ENCODE data around the gene MORN4.

Gene MORN4

GRCh38 chr10:97597778-97598177, 35.5 kb downstream of the MORN4 start:
- no peak overlapping the region for H3K27ac Mint-ChIP-seq
- no peak for DNase-seq (ENCODE audit: low spot score in 2 of 2)

GRCh38 chr10:97596101-97597082, 36.9 kb downstream of the MORN4 start:
- Mint-ChIP-seq H3K9me3 (no peaks in the 10 kb centered on the region), H3K36me3 (no peaks in the 10 kb centered on the region), H3K27me3 (no peaks in the 10 kb centered on the region), H3K4me3 (no peak overlapping the region), H3K27ac (no peak overlapping the region), H3K4me1 (no peaks in the 10 kb centered on the region)
- DNase-seq (ENCODE audit: low spot score in 2 of 2) (no peak), ATAC-seq (ENCODE audit: low read depth) (no peak)

More at GRCh38 chr10:97597778-97598177, 35.5 kb downstream of the MORN4 start:
- H3K4me1 Mint-ChIP-seq = no peaks in the 10 kb centered on the region
- no peaks in the 10 kb centered on the region for H3K27me3 Mint-ChIP-seq
- H3K4me3 Mint-ChIP-seq = no peak overlapping the region
- H3K36me3 Mint-ChIP-seq = no peaks in the 10 kb centered on the region
- no peaks in the 10 kb centered on the region for H3K9me3 Mint-ChIP-seq
- ATAC-seq (ENCODE audit: low read depth) = no peak

- no peaks in the 10 kb centered on the region for H3K27me3 Mint-ChIP-seq
- H3K27ac Mint-ChIP-seq = no peak overlapping the region
- H3K9me3 Mint-ChIP-seq = no peaks in the 10 kb centered on the region
- H3K36me3 Mint-ChIP-seq = no peaks in the 10 kb centered on the region
- no peaks in the 10 kb centered on the region for H3K4me1 Mint-ChIP-seq
- H3K4me3 Mint-ChIP-seq = no peak overlapping the region
- no peak for ATAC-seq (ENCODE audit: low read depth)
- no peak for DNase-seq (ENCODE audit: low spot score in 2 of 2)
Measured at GRCh38 chr10:97593421-97593820, 39.9 kb downstream of the MORN4 start.

- Mint-ChIP-seq H3K4me3 (no peak overlapping the region), H3K27me3 (no peaks in the 10 kb centered on the region), H3K27ac (no peak overlapping the region), H3K4me1 (no peaks in the 10 kb centered on the region), H3K36me3 (no peaks in the 10 kb centered on the region), H3K9me3 (no peaks in the 10 kb centered on the region)
- DNase-seq (ENCODE audit: low spot score in 2 of 2) (no peak), ATAC-seq (ENCODE audit: low read depth) (no peak)
Measured at GRCh38 chr10:97590748-97591495, 42.4 kb downstream of the MORN4 start.

GRCh38 chr10:97590082-97590747, 43.1 kb downstream of the MORN4 start:
- H3K4me1 Mint-ChIP-seq = no peaks in the 10 kb centered on the region
- no peaks in the 10 kb centered on the region for H3K9me3 Mint-ChIP-seq
- no peaks in the 10 kb centered on the region for H3K27me3 Mint-ChIP-seq
- H3K27ac Mint-ChIP-seq = no peak overlapping the region
- DNase-seq (ENCODE audit: low spot score in 2 of 2) = no peak
- ATAC-seq (ENCODE audit: low read depth) = no peak
- H3K36me3 Mint-ChIP-seq = no peaks in the 10 kb centered on the region
- H3K4me3 Mint-ChIP-seq = no peak overlapping the region

- no peak for ATAC-seq (ENCODE audit: low read depth)
- Mint-ChIP-seq H3K4me1 (no peaks in the 10 kb centered on the region), H3K9me3 (no peaks in the 10 kb centered on the region), H3K27me3 (no peaks in the 10 kb centered on the region), H3K27ac (no peak within 1 kb of the TSS), H3K36me3 (no peaks in the 10 kb centered on the region), H3K4me3 (no peak within 1 kb of the TSS)
- DNase-seq (ENCODE audit: low spot score in 2 of 2) = no peak
Measured at GRCh38 chr10:97589479-97589878, 43.8 kb downstream of the MORN4 start, which contains the start of gene C10orf62. Gene C10orf62 (plus strand): TSS chr10:97589721. CDS start chr10:97589898, 177 bp downstream.

- Mint-ChIP-seq H3K4me1 (no peaks in the 10 kb centered on the region), H3K4me3 (no peak overlapping the region), H3K27ac (no peak overlapping the region), H3K9me3 (no peaks in the 10 kb centered on the region), H3K27me3 (no peaks in the 10 kb centered on the region), H3K36me3 (no peaks in the 10 kb centered on the region)
- ATAC-seq (ENCODE audit: low read depth) (no peak), DNase-seq (ENCODE audit: low spot score in 2 of 2) (no peak)
Measured at GRCh38 chr10:97587183-97587582, 46.1 kb downstream of the MORN4 start.

- no peaks in the 10 kb centered on the region for H3K4me1 Mint-ChIP-seq
- H3K36me3 Mint-ChIP-seq = no peaks in the 10 kb centered on the region
- no peaks in the 10 kb centered on the region for H3K9me3 Mint-ChIP-seq
- no peaks in the 10 kb centered on the region for H3K27me3 Mint-ChIP-seq
- DNase-seq (ENCODE audit: low spot score in 2 of 2) (no peak), ATAC-seq (ENCODE audit: low read depth) (no peak)
- H3K4me3 Mint-ChIP-seq = no peak overlapping the region
- no peak overlapping the region for H3K27ac Mint-ChIP-seq
Measured at GRCh38 chr10:97585439-97585811, 47.9 kb downstream of the MORN4 start.

GRCh38 chr10:97584798-97585438, 48.4 kb downstream of the MORN4 start:
- H3K9me3 Mint-ChIP-seq = no peaks in the 10 kb centered on the region
- H3K27me3 Mint-ChIP-seq = no peaks in the 10 kb centered on the region
- H3K4me1 Mint-ChIP-seq = no peaks in the 10 kb centered on the region
- H3K36me3 Mint-ChIP-seq = no peaks in the 10 kb centered on the region
- ATAC-seq (ENCODE audit: low read depth) = no peak
- no peak overlapping the region for H3K4me3 Mint-ChIP-seq
- H3K27ac Mint-ChIP-seq = no peak overlapping the region
- no peak for DNase-seq (ENCODE audit: low spot score in 2 of 2)

- no peaks in the 10 kb centered on the region for H3K9me3 Mint-ChIP-seq
- no peak within 1 kb of the TSS for H3K27ac Mint-ChIP-seq
- DNase-seq (ENCODE audit: low spot score in 2 of 2) = no peak
- ATAC-seq (ENCODE audit: low read depth) = no peak
- peaks cover 2% of the 10 kb centered on the region for H3K27me3 Mint-ChIP-seq
- H3K36me3 Mint-ChIP-seq = no peaks in the 10 kb centered on the region
- no peaks in the 10 kb centered on the region for H3K4me1 Mint-ChIP-seq
- no peak within 1 kb of the TSS for H3K4me3 Mint-ChIP-seq
Measured at GRCh38 chr10:97584060-97584797, 49.1 kb downstream of the MORN4 start, which contains the start of gene HOGA1. Gene HOGA1 (plus strand): TSS chr10:97584389. CDS start chr10:97584704, 315 bp downstream.

GRCh38 chr10:97583476-97583875, 49.8 kb downstream of the MORN4 start:
- H3K27me3 Mint-ChIP-seq = peaks cover 2% of the 10 kb centered on the region
- H3K4me3 Mint-ChIP-seq = no peak overlapping the region
- no peaks in the 10 kb centered on the region for H3K9me3 Mint-ChIP-seq
- H3K27ac Mint-ChIP-seq = no peak overlapping the region
- DNase-seq (ENCODE audit: low spot score in 2 of 2) (no peak), ATAC-seq (ENCODE audit: low read depth) (no peak)
- H3K36me3 Mint-ChIP-seq = no peaks in the 10 kb centered on the region
- no peaks in the 10 kb centered on the region for H3K4me1 Mint-ChIP-seq

- H3K9me3 Mint-ChIP-seq = no peaks in the 10 kb centered on the region
- H3K27ac Mint-ChIP-seq = no peak overlapping the region
- H3K36me3 Mint-ChIP-seq = no peaks in the 10 kb centered on the region
- ATAC-seq (ENCODE audit: low read depth) (no peak), DNase-seq (ENCODE audit: low spot score in 2 of 2) (no peak)
- H3K4me1 Mint-ChIP-seq = no peaks in the 10 kb centered on the region
- peaks cover 2% of the 10 kb centered on the region for H3K27me3 Mint-ChIP-seq
- no peak overlapping the region for H3K4me3 Mint-ChIP-seq
Measured at GRCh38 chr10:97582169-97582568, 51.1 kb downstream of the MORN4 start.

All from memory B cell (primary cell).